ENCODE data around the gene RAPGEF1. TPM values are rescaled to one million over a fixed set of nuclear protein-coding genes. Genes with fewer than 3 reads are reported as not detected.
"Not testable (repeated sequence)": the region's sequence is repeated elsewhere in the genome, so short reads cannot be mapped to it uniquely, and the experiment has no call there.

Gene RAPGEF1
- total RNA-seq, 2 donors from 2014 or later = 147 to 167 TPM

DNA sequence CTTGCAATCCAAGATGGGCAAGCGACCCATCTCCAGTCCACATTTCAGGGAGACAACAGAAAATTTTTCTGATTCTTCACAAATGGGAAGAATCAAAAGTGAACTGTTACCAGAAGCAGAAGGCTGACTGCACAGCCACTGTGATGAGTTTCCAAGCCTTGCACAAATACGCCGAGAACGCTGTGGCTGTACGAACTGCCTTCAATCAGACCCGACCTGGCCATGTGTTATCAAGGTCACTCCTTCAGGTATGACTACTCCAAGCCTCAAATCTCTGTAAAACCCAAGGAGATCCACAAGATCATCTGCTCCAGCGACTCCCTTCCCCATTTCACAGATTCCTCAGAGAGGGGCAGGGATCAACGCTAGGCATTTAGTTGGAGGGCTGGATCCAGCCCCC is 26.9 kb downstream of the RAPGEF1 start:
- H3K27me3 Mint-ChIP-seq = no peaks in the 10 kb centered on the region
- peaks cover 74% of the 10 kb centered on the region for H3K36me3 Mint-ChIP-seq (ENCODE audit: low read depth)
- H3K27ac Mint-ChIP-seq = peak overlapping the region; percentile 100
- H3K4me3 Mint-ChIP-seq = no peak overlapping the region
- H3K4me1 Mint-ChIP-seq = peaks cover 52% of the 10 kb centered on the region
- ATAC-seq (replicated peaks) = no peak
- H3K9me3 Mint-ChIP-seq = no peaks in the 10 kb centered on the region

DNA sequence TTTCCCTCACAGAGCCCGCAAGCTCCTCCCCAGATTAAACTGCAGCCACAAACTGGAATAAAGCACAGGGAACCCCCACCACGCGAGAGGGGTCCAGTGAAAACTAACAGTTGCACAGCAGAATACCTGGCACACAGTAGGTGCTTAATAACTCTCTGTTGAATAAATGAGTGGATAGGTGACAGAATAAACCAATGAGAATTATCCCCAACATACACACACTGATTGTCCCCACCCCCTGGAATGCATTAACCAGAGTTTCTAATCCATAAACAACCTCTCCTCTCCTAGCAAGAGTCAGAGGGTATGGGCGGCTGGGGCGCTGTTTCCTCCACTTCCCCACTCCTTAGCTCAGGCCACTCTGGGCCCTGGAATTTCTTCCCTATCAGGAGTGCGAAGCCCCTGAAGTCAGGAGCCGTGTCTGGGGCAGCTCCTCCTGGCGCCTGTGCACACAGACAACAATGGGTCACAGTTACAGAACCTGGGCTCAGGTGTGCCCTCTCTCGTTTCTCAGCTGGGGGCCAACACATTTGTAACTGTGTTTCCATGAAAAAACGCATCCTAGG is 27.6 kb downstream of the RAPGEF1 start:
- Mint-ChIP-seq H3K27ac (peak overlapping the region; percentile 100), H3K9me3 (no peaks in the 10 kb centered on the region), H3K4me3 (no peak overlapping the region), H3K4me1 (peaks cover 54% of the 10 kb centered on the region), H3K36me3 (ENCODE audit: low read depth) (peaks cover 73% of the 10 kb centered on the region), H3K27me3 (no peaks in the 10 kb centered on the region)
- ATAC-seq (replicated peaks) = no peak

- H3K4me3 Mint-ChIP-seq = peak overlapping the region; percentile 88
- peak; percentile 86 for ATAC-seq (replicated peaks)
- H3K4me1 Mint-ChIP-seq = peaks cover 63% of the 10 kb centered on the region
- peak overlapping the region; percentile 100 for H3K27ac Mint-ChIP-seq
- no peaks in the 10 kb centered on the region for H3K9me3 Mint-ChIP-seq
- H3K27me3 Mint-ChIP-seq = no peaks in the 10 kb centered on the region
- H3K36me3 Mint-ChIP-seq (ENCODE audit: low read depth) = peaks cover 67% of the 10 kb centered on the region
Observed at GRCh38 chr9:131709771-131710431, 30.0 kb downstream of the RAPGEF1 start.

DNA sequence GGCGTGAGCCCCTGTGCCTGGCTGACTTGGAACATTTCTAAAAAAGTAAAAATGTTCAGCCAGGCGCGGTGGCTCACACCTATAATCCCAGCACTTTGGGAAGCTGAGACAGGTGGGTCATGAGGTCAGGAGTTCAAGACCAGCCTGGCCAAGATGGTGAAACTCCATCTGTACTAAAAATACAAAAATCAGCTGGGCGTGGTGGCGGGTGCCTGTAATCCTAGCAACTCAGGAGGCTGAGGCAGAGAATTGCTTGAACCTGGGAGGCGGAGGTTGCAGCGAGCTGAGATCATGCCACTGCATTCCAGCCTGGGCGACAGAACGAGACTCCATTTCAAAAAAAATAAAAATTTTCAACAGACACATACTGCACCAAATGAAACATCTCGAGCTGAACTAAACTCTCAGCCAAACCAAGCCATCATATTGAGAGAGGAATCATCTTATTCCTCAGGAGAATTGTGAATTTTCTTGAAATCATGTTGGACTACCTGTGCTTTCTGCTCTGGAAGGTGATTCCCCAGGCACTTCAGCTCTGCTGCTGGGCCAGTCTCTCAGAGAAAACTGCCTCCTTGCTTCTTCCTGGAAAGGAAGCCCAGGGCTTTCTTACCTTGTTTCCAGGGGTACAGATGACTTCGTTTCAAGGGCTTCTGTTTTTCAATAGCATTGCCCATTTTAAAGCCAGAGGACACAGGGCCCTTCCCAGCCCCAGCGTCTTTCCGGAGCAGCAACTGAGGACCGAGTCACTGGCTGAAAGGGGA is 30.7 kb downstream of the RAPGEF1 start:
- ATAC-seq (replicated peaks); H3K27me3 Mint-ChIP-seq; H3K9me3 Mint-ChIP-seq: not testable (repeated sequence)
- Mint-ChIP-seq H3K36me3 (ENCODE audit: low read depth) (peaks cover 60% of the 10 kb centered on the region), H3K4me3 (peak overlapping the region; percentile 88), H3K27ac (peak overlapping the region; percentile 100), H3K4me1 (peaks cover 68% of the 10 kb centered on the region)

GRCh38 chr9:131708226-131709002 is 31.5 kb downstream of the RAPGEF1 start:
- no peaks in the 10 kb centered on the region for H3K9me3 Mint-ChIP-seq
- H3K4me1 Mint-ChIP-seq = peaks cover 67% of the 10 kb centered on the region
- H3K4me3 Mint-ChIP-seq = peak overlapping the region; percentile 76
- H3K27me3 Mint-ChIP-seq = no peaks in the 10 kb centered on the region
- ATAC-seq (replicated peaks) = no peak
- H3K27ac Mint-ChIP-seq = peak overlapping the region; percentile 45
- peaks cover 54% of the 10 kb centered on the region for H3K36me3 Mint-ChIP-seq (ENCODE audit: low read depth)

DNA sequence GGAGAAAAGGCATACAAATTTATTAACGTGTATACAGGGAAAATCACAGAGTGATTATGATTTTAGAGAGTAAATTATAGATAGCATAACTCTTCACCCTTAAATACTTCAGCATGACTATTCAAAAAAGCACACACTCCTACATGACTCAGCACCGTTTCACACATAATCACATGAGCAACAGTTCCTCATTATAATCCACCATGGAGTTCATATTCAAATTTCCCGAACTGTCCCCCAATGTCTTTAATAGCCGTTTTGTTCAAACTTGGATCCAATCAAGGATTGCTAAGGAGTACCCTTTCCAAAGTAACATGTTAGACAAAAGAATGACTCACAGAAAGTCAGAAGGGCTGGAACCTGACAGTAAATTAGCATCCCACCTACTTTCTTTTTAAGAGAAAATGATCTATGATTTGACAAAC is 32.1 kb downstream of the RAPGEF1 start:
- peaks cover 47% of the 10 kb centered on the region for H3K36me3 Mint-ChIP-seq (ENCODE audit: low read depth)
- ATAC-seq (replicated peaks) = no peak
- H3K27ac Mint-ChIP-seq = peak overlapping the region; percentile 45
- H3K27me3 Mint-ChIP-seq = no peaks in the 10 kb centered on the region
- H3K4me3 Mint-ChIP-seq = peak overlapping the region; percentile 76
- no peaks in the 10 kb centered on the region for H3K9me3 Mint-ChIP-seq
- H3K4me1 Mint-ChIP-seq = peaks cover 60% of the 10 kb centered on the region

GRCh38 chr9:131707050-131707449 is 32.8 kb downstream of the RAPGEF1 start:
- Mint-ChIP-seq H3K27ac (peak overlapping the region; percentile 45), H3K9me3 (no peaks in the 10 kb centered on the region), H3K36me3 (ENCODE audit: low read depth) (peaks cover 43% of the 10 kb centered on the region), H3K4me1 (peaks cover 54% of the 10 kb centered on the region), H3K27me3 (no peaks in the 10 kb centered on the region), H3K4me3 (peak overlapping the region; percentile 76)
- ATAC-seq (replicated peaks) = no peak

DNA sequence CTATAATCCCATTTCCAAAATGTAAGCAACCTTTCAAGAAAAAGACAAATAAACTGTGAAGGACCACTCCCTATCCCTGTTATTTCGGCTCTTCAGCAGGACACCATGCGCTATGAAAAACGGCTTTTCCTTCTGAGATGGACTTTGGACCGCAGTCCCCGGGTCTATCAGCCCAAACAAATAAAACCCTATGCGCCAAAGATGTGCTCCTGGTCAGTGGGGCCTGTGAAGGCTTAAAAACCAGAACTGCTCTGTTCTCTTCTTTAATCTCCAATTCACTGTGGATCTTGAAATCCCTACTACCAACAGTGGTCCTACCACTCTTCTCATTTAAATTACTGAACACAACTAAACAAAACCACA is 33.3 kb downstream of the RAPGEF1 start:
- Mint-ChIP-seq H3K4me3 (peak overlapping the region; percentile 76), H3K9me3 (no peaks in the 10 kb centered on the region), H3K27ac (peak overlapping the region; percentile 45), H3K27me3 (no peaks in the 10 kb centered on the region), H3K36me3 (ENCODE audit: low read depth) (peaks cover 43% of the 10 kb centered on the region), H3K4me1 (peaks cover 55% of the 10 kb centered on the region)
- ATAC-seq (replicated peaks) = no peak

- Mint-ChIP-seq H3K4me3 (peak overlapping the region; percentile 76), H3K27me3 (no peaks in the 10 kb centered on the region), H3K27ac (peak overlapping the region; percentile 45), H3K9me3 (no peaks in the 10 kb centered on the region), H3K4me1 (peaks cover 54% of the 10 kb centered on the region), H3K36me3 (ENCODE audit: low read depth) (peaks cover 42% of the 10 kb centered on the region)
- ATAC-seq (replicated peaks) = no peak
Observed at GRCh38 chr9:131704988-131705387, 34.9 kb downstream of the RAPGEF1 start.

DNA sequence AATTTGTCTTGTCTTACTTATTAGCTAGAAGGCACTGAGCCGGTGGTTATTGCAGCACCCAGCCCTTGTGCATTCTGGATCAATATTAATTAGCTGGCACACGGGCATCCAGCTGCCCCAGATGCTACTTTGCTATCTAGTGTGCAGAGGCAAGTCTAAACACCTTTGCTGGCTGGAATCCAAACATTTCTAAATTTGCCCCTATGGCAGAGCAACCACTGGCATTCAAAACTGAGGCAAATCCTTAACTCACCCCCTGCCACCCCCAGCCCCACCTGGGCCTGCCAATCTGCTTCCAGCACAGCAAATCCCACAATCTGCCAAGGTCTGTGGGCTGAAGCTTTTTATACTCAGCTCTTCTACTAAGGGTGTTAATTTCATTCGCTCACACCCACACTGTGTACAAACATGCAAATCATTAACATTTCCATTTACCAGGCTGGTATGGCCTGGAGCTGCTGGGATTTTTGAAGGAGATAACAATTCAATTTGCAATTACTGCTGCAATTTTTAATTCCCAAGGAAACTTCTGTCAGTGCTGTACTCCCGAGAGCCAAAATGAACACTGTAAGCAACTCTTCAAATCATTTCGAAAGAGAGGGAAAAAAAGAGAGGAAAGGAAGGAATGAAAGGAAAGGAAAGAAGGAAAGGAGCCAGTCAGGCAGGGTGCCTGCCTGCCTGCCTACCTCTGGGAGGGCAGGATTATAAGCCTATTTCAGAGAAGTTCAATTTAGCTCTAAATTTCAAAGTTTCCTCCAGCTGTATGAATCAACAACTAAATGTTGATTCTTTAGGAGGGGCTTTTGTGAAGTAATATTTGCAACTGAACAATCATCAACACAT is 35.5 kb downstream of the RAPGEF1 start:
- Mint-ChIP-seq H3K27me3 (no peaks in the 10 kb centered on the region), H3K27ac (peak overlapping the region; percentile 45), H3K36me3 (ENCODE audit: low read depth) (peaks cover 41% of the 10 kb centered on the region), H3K4me3 (peak overlapping the region; percentile 76), H3K4me1 (peaks cover 54% of the 10 kb centered on the region), H3K9me3 (no peaks in the 10 kb centered on the region)
- ATAC-seq (replicated peaks) = no peak

DNA sequence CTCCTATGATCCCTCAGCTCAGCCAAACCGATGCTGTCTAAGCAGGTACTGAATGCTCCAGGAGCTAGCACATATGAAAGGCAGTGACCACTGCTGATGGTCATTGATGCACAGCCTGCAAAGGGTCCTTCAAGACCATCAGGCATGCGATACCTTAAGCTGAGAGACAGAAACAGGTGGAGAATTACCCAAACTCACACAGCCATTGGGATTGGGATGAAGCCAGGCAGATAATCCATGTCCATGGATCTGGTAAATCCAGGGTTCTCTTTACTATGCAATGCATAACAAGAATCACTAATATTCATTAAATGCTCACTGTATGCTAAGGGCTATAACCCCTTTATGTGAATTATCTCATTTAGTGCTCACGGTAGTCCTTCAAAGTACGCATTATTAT is 36.2 kb downstream of the RAPGEF1 start:
- ATAC-seq (replicated peaks) = no peak
- no peaks in the 10 kb centered on the region for H3K27me3 Mint-ChIP-seq
- no peaks in the 10 kb centered on the region for H3K9me3 Mint-ChIP-seq
- peaks cover 57% of the 10 kb centered on the region for H3K4me1 Mint-ChIP-seq
- H3K4me3 Mint-ChIP-seq = no peak overlapping the region
- H3K27ac Mint-ChIP-seq = no peak overlapping the region
- H3K36me3 Mint-ChIP-seq (ENCODE audit: low read depth) = peaks cover 37% of the 10 kb centered on the region

- ATAC-seq (replicated peaks) = no peak
- Mint-ChIP-seq H3K27me3 (no peaks in the 10 kb centered on the region), H3K9me3 (no peaks in the 10 kb centered on the region), H3K4me3 (no peak overlapping the region), H3K36me3 (ENCODE audit: low read depth) (peaks cover 32% of the 10 kb centered on the region), H3K27ac (no peak overlapping the region), H3K4me1 (peaks cover 59% of the 10 kb centered on the region)
Observed at GRCh38 chr9:131702911-131703310, 37.0 kb downstream of the RAPGEF1 start.

GRCh38 chr9:131701789-131702337 is 38.0 kb downstream of the RAPGEF1 start:
- no peak overlapping the region for H3K27ac Mint-ChIP-seq
- H3K36me3 Mint-ChIP-seq (ENCODE audit: low read depth) = peaks cover 24% of the 10 kb centered on the region
- H3K9me3 Mint-ChIP-seq = no peaks in the 10 kb centered on the region
- no peak overlapping the region for H3K4me3 Mint-ChIP-seq
- no peaks in the 10 kb centered on the region for H3K27me3 Mint-ChIP-seq
- no peak for ATAC-seq (replicated peaks)
- peaks cover 57% of the 10 kb centered on the region for H3K4me1 Mint-ChIP-seq

Measured in activated T-helper 17 cell treated with anti-CD3 and anti-CD28 coated beads, Interleukin-2, amount 50 U/mL, for 72 hours (primary cell).